ENCODE results near the gene NACAD.

NACAD gene

DNA sequence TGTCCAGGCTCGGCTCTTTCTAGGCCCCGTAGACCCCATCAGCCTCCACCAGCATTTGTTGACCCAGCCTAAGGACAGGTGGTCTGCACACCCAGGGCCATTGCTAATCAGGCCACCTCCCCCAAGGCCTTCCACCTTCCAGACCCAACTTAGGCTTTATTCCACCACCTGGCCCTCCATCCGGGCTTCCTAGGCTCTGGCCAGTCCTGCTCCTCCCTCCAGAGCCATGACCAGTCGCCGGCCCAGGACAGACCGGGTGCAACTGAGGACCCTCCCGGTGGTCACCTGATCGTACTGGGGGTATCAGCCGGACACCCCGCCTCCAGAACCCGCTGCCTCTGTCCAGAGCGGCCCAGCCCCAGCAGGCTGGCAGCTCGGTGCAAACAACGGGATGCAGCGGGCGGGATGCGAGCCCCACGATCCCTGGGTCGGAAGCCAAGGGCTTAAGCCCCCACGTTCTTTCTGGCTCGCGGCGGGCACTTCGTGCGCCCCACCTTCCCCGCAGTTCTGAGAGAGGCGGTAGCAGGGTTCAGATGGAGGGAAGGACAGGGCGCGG, 545 bp downstream of the NACAD start:
- DNase-seq (ENCODE audit: low read depth): no peak

DNA sequence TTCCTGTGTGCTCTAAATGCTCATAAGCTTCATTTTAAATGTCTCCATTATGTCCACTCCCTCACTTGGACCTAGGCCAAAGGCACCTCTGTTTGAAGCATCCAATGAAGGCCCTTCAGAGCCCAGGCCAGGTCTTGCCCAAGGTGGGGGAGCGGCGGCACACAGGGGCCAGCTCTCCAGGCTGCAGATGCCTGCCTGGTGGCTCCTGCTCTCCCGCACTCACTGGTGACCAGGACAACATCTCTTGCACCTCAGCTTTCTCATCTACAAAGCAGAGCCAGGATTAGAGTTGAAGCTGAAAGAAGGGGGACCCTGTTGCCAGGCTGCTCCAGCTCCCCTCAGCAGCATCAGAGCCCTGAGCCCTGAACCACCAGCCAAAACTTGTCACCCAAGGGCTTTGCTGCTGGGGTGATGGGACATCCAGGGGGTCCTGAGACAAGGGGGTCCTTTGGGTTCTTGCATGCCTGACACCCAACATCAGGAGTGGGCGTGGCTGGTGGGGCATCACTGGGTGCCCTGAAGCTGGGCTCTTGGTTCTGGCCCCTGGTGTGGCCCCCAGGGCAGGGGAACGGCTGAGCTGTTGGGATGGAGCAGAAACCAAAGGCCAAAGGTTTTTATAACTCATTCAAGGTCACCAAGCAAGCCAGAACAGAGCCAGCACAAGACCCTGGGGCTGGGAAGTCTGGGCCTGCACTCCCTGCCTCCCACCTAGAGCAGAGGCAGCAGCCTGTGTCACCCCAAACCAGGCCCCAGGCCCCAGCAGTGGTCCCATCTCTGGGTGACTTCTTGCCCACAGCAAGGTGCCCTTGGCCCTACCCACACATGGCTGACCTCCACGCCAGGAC, 1.2 kb downstream of the NACAD start:
- DNase-seq (ENCODE audit: low read depth): no peak

DNA sequence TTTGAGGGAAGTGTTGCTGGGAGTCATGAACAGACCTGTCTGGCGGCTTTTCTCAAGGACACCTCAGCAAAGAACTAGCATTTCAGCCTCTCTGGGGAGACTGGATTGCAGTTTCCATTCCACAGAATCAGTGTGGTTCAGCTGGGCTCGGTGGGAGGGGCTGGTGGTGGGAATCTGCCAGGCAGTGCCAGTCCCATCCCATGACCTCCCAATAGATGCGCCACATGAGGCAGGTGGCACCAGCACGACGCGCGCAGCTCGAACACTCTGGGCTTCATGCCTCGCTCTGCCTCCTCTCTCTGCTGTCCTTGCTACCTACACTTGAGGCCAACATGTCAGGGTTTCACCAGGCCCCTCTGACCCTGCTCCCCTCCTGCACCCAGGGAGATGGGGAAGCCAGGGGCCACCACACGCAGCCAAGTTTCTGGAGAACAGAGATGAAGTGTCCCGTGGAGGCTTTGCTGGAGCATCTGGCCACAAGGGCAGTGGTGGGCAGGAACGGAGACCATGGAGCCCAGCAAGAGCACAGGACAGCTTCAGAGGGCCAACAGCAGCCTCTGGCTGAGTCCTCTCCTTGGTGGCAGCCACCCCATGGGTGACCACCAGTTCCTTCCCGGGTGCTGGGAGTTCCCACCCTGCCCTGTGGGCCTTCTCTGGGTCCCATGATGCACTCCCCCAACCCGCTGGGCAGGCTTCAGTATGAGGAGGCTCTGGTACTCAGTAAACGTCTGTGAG, 2.3 kb downstream of the NACAD start:
- DNase-seq (ENCODE audit: low read depth): no peak

DNA sequence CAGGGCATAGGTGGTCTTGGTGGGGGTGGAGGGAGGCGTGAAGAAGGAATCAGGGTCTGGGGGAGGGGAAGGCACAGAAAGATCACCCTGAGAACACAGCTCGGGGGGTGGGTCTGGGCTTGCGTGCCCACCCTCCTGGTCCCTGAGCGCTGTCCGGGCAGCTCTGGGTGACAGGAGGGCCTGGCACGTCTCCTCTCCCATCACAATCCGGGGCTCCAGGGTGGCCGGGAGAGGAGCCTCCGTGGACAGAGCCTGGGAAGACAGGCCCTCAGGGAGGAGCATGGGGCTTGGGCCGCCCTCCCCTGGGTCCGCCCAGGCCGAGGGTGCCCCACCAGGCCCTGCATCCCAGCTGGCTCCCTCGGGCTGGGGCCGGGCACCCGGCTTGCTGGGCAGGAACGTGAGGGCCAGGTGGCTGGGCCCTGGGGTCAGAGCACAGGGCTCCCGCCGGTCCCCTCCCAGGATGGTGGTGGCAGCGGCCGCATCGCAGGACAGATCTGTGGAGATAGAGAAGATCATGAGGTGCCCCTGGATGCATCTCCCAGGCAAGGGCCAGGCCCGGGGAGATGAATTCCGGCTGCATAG, 3.1 kb downstream of the NACAD start:
- DNase-seq (ENCODE audit: low read depth): no peak

DNA sequence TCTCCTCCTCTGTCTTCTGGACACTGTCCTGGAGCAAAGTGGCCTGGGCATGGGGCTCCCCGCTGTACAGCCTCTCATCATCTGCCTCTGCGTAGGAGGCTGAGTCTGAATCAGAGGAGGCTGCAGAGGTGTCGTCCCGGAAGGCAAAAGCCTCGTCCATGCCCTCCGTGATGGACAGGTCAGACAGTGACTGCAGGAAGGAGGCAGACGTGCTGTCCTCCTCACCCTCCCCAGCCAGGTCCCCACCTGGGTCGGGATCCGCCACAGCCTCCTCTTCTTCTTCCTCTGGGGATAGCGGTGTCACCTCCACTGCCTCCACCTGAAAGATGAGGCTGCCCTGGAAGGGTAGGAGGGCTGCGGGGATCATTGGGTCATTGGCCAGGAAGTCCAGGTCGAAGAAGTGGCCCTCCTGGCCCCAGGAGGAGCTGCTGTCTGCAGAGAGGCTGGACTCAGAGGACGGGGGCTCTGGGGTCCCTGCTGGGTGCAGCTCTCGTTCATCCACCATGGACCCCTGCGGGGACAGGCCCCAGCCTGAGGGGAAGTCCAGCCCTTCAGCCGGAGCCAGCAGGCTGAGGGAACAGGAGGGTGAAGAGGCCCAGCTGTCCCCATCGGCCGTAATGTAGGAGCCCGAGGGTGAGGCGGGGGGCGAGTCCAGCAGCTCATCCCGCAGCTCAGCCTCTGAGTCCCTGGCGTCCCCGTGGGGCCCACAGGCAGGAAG, 3.7 kb downstream of the NACAD start:
- no peak for DNase-seq (ENCODE audit: low read depth)

GRCh38 chr7:45084336-45084735, 4.4 kb downstream of the NACAD start:
- DNase-seq (ENCODE audit: low read depth): no peak

- no peak for DNase-seq (ENCODE audit: low read depth)
Measured at GRCh38 chr7:45082831-45083331, 5.9 kb downstream of the NACAD start.

- no peak for DNase-seq (ENCODE audit: low read depth)
Measured at GRCh38 chr7:45082031-45082830, 6.5 kb downstream of the NACAD start.

GRCh38 chr7:45081670-45081974, 7.1 kb downstream of the NACAD start:
- no peak for DNase-seq (ENCODE audit: low read depth)

DNA sequence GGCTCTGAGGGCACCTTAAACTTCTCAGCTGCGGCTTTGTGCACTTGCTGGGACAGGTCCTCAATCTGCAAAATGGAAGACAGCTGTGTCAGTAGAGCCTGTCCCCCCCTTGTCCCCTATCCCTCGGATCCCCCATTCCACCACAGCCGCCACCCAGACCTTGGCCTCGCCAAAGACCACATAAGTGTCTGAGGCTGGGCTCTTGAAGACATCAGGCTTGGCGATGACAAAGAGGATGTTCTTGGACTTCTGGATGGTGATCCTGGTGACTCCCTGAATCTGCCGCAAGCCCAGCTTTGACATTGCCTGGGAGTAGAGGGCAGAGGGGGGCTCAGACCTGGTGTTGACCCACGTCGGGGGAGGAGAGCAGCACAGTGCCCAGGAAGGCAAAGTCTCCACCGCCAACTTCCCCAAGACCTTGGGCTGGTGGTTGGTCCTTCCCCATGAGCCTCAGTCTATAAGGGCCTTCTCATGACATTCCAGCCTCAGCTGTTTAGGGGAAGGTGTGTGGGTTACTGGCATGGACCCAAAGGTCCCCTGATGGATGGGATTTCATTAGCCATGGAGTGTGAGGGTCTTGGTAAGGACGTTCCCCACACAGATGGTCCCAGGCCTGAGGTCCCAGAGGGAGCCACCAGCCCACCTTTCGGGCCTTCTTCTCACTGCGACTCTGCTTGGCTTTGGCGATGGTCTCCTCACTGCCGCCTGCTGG, 7.7 kb downstream of the NACAD start:
- no peak for DNase-seq (ENCODE audit: low read depth)

GRCh38 chr7:45080265-45080957, 8.4 kb downstream of the NACAD start:
- no peak for DNase-seq (ENCODE audit: low read depth)

- no peak for DNase-seq (ENCODE audit: low read depth)
Measured at GRCh38 chr7:45078125-45078681, 10.6 kb downstream of the NACAD start.

DNA sequence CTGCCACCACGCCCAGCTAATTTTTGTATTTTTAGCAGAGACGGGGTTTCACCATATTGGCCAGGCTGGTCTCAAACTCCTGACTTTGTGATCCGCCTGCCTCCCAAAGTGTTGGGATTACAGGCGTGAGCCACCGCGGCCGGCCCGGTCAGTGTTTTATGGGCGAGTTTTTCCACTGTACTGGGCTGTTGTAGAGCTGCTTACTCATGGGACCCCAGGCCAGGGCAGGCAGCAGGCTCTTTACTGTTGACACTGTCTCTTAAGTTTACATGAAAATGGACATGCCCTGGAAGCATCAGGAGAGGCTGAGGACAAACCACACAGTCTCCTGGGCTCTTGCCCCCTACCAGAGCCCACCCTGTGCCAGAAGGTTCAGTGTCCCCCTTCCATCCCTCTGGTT, 11.2 kb downstream of the NACAD start:
- DNase-seq (ENCODE audit: low read depth): no peak

GRCh38 chr7:45076946-45077345, 11.8 kb downstream of the NACAD start:
- DNase-seq (ENCODE audit: low read depth): no peak

DNA sequence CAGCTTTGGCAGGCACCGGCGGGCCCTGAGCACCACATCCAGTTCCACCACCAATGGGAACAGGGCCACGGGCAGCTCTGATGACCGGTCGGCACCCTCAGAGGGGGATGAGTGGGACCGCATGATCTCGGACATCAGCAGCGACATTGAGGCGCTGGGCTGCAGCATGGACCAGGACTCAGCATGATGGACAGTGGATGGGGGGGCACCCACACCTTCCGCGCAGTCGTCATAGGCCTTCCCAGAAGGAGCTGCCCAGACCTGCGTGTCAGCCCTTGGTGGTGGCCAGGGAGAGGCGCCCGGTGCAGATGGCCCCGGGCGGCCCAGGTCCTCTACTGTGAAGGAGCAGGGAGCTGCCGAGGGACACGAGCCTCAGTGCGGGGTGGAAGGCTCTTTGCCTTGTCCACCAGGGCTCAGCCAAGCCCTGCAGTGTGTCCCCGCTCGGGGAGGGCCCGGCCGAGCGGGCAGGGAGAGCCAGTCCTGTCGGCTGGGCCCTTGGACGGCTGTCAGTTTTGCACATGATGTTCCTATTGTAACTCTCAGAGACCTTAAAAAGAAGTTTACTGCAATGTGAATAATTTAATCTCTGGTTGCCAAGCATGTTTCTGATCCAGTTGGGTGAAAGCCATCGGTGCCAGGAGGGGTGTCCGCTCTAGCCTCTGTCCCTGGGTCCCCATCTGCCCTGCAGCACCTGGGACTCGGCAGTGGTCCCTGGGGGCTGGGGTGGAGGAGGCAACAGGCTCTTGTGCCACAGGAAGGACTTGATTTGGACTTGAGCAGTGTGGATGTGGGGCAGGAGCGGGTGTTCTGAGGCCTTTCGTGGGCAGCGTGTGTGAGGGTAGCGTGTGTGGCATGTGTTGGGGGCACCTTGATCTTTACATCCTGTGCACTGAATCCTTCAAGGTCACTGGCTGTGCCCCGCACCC, 12.6 kb downstream of the NACAD start:
- no peak for DNase-seq (ENCODE audit: low read depth)

DNA sequence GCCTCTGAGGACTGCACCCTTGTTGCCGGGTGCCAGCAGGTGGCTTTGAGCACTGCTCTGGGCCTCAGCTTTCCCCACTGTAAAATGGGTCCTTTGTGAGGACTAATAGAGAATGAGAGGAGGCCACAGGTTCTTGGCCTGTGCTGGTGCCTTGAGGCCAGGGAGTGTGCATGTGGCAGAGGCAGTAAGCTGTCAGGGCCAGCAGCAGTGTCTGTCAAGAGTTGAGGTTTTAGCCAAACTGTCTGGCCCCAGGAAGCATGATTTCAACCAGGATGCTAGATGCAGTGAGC, 13.5 kb downstream of the NACAD start:
- no peak for DNase-seq (ENCODE audit: low read depth)

DNA sequence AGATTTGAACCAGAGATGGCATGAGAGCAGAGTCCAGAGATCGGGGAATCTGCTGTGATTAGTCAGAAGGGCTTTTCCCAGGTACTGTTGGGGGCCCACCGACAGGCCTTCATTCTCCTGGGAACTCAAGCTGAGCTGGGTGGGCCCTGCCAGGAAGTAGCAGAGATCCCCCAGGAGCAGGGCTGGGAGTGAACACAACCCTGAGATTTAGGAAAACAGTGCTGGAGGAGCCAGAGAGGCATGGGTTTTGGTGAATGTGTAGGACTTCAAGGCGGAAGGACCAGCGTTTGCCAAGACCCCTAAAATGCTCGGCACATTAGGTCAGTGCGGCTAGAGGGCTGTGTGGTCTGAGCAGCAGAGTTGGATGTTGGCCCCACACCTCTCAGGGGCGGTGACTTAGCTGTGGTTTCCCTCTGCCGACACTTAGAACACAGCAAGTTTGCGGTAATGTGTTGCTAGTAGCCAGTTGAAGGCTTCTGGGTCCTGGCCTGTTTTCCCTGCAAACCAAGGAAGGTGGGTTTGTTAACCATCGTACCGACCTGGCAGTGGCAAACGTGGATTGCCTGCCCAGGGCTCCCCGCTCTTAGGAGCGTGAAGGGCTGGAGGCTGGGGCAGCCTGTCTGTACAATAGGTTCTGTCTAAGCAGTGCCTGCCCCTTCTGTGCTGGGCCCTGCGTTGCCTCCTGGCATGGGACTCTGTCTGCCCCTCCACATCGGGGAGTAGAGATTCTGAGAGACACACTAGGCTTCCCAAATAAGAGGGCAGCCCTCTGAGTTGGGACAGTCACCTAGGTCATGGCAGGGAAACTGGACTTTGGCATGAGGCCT, 14.0 kb downstream of the NACAD start:
- no peak for DNase-seq (ENCODE audit: low read depth)

All from activated T-cell treated with anti-CD3 and anti-CD28 coated beads for 1 hour (primary cell).